ENCODE data around the gene ZMYM2.

The ZMYM2 gene

DNA sequence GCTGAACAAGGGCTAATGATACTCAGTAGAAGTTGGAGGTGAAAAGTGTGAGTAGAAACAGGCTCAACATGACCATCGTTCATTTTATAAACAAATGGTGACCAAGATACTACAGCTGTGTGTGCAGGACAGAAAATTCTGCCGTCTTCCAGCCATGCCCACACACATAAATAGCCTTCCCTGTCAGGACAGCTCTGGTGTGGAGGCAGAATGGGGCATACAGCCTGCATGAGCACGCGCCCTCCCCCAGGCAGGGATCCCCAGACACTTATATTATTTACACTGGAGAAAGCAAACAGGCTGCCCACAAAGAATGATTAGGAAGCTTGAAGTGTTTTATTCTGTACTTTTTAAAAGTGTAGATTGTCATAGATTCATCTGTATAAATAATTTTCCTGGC lies 182.0 kb downstream of the ZMYM2 start:
- TF ChIP-seq, protein P1, sequence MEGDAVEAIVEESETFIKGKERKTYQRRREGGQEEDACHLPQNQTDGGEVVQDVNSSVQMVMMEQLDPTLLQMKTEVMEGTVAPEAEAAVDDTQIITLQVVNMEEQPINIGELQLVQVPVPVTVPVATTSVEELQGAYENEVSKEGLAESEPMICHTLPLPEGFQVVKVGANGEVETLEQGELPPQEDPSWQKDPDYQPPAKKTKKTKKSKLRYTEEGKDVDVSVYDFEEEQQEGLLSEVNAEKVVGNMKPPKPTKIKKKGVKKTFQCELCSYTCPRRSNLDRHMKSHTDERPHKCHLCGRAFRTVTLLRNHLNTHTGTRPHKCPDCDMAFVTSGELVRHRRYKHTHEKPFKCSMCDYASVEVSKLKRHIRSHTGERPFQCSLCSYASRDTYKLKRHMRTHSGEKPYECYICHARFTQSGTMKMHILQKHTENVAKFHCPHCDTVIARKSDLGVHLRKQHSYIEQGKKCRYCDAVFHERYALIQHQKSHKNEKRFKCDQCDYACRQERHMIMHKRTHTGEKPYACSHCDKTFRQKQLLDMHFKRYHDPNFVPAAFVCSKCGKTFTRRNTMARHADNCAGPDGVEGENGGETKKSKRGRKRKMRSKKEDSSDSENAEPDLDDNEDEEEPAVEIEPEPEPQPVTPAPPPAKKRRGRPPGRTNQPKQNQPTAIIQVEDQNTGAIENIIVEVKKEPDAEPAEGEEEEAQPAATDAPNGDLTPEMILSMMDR (conservative IDR thresholded peaks at IDR 0.05; ENCODE audit: low read depth, low read length) = no peak

More for the DNA sequence above, 182.0 kb downstream of the ZMYM2 start:
- DNase-seq (ENCODE audit: low read depth) = no peak
- H3K4me3 ChIP-seq (ENCODE audit: low read length) = no peak overlapping the region

All from retinal pigment epithelial cell (primary cell).